ENCODE results near the gene ANGPT4.

ANGPT4 gene

DNA sequence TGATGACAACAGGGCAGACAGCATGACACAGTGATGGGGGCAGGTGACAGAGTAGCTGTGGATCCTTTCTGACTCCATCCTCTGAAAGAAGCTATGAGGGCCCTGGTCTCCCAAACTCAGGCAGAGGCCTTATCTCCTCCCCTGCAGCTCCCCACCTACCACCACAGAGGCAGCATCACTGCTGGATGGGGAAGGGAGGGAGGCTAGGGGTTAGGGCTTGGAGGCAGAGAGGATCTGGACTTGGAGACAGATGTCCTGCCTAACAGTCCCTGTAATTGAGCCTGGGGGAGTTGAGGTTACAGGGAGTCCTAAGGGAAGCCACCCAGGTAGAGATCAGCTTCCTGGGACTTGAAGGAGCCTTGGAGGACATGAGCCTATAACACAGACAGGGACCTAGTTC lies 44.7 kb downstream of the ANGPT4 start:
- TF ChIP-seq, protein P1, sequence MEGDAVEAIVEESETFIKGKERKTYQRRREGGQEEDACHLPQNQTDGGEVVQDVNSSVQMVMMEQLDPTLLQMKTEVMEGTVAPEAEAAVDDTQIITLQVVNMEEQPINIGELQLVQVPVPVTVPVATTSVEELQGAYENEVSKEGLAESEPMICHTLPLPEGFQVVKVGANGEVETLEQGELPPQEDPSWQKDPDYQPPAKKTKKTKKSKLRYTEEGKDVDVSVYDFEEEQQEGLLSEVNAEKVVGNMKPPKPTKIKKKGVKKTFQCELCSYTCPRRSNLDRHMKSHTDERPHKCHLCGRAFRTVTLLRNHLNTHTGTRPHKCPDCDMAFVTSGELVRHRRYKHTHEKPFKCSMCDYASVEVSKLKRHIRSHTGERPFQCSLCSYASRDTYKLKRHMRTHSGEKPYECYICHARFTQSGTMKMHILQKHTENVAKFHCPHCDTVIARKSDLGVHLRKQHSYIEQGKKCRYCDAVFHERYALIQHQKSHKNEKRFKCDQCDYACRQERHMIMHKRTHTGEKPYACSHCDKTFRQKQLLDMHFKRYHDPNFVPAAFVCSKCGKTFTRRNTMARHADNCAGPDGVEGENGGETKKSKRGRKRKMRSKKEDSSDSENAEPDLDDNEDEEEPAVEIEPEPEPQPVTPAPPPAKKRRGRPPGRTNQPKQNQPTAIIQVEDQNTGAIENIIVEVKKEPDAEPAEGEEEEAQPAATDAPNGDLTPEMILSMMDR (IDR thresholded peaks at IDR 0.05; ENCODE audit: low read depth, low read length, missing control alignments): no peak
- no peak for DNase-seq (ENCODE audit: low read depth)
- no peak overlapping the region for H3K4me3 ChIP-seq (ENCODE audit: low read depth, low read length)

DNA sequence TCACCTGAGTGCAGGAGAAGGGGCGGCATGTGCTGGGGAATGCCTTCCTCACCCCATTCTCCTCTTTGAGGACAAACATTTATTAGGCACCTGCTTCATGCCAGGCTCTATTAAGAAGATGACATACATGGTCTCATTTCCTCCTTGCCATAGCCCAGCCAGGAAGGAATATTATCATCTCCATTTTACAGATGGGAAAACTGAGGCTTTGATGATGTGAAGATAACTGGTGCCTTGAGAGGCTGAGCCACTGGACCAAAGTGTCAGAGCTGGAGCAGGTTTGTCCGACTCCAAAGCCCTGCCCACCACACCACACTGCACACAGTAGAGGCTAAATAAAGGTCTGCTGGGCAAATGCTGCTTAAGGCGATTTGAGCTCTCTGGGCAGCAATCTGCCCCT lies 45.4 kb downstream of the ANGPT4 start:
- no peak for DNase-seq (ENCODE audit: low read depth)
- no peak overlapping the region for H3K4me3 ChIP-seq (ENCODE audit: low read depth, low read length)
- TF ChIP-seq, protein P1 (IDR thresholded peaks at IDR 0.05; ENCODE audit: low read depth, low read length, missing control alignments): no peak

DNA sequence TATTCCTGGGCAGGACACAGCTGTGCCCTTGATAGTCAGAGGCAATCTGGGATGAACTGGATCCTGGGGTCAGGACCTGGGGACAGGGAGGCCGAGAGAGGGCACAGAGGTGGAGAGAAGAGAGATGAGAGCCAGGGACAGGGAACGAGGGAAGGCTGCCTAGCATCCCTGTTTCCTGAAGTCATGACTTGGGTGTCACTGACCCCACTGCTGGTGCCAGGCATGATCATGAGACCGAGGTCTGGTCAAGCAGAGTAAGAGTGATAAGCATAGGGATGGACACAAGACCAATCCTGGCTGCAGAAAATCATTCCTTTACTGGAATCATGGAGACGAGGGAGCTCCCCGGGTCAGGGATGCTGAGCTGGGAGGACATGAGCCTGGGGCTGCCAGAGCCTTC lies 46.5 kb downstream of the ANGPT4 start:
- no peak for DNase-seq (ENCODE audit: low read depth)
- TF ChIP-seq, protein P1 (IDR thresholded peaks at IDR 0.05; ENCODE audit: low read depth, low read length, missing control alignments): no peak
- H3K4me3 ChIP-seq (ENCODE audit: low read depth, low read length): no peak overlapping the region

DNA sequence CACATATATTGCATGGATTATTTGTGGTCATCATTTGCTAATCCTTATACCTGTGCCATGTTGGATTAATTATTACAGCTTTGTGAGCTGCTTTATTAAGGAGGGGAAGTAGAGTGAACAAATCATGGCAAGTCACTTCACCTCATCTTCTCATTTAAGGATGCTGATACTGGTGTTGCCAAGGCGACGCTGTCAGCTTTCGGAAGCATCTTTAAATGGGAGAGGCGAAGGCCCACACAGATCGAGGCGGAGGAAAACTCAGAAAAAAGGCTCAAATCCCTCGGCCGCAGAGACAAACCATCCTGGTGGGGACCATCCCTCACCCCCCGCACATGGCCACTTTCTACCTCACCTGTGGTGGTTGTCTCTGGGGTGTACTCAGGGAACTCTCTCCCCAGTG lies 47.9 kb downstream of the ANGPT4 start:
- TF ChIP-seq, protein P1 (IDR thresholded peaks at IDR 0.05; ENCODE audit: low read depth, low read length, missing control alignments): no peak
- DNase-seq (ENCODE audit: low read depth): no peak
- H3K4me3 ChIP-seq (ENCODE audit: low read depth, low read length): no peak overlapping the region

DNA sequence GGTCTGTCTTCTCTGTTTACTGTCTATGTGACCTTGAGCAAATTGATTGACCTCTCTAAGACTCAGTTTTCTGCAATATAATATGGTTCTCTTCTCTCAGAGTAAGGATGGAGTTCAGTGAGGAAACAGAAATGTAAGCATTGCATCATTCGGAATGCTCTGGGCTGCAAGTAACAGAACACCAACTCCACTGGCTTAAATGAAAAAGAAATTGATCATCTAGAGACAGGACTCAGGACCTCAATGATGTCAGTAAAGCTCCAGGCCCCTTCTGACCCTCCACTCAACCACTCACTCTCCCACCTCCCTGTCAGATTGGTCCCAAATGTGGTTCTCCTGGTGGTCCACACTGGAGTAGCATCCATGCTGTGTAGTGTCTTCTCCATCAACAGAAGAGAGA lies 50.7 kb downstream of the ANGPT4 start:
- H3K4me3 ChIP-seq (ENCODE audit: low read depth, low read length): no peak overlapping the region
- no peak for DNase-seq (ENCODE audit: low read depth)
- TF ChIP-seq, protein P1 (IDR thresholded peaks at IDR 0.05; ENCODE audit: low read depth, low read length, missing control alignments): no peak

DNA sequence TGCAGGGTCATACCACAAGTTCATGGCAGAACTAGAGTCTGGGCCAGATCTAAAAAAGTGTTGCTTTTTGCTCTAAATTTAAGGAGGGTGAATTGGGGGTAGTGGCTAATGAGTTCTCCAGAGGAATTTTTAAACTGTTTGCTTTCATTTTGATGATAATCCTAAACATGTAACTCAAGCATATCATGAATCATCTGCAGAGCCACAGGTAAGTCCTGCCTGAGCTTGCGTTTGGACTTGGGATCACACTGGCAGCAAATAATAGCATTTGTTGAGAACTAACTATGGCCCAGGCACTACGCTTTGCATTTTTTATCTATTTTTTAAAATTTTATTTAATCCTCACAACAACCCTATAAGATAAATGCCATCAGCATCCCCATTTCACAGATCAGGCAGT lies 55.2 kb downstream of the ANGPT4 start:
- TF ChIP-seq, protein P1 (IDR thresholded peaks at IDR 0.05; ENCODE audit: low read depth, low read length, missing control alignments): no peak
- DNase-seq (ENCODE audit: low read depth): no peak
- H3K4me3 ChIP-seq (ENCODE audit: low read depth, low read length): no peak overlapping the region

DNA sequence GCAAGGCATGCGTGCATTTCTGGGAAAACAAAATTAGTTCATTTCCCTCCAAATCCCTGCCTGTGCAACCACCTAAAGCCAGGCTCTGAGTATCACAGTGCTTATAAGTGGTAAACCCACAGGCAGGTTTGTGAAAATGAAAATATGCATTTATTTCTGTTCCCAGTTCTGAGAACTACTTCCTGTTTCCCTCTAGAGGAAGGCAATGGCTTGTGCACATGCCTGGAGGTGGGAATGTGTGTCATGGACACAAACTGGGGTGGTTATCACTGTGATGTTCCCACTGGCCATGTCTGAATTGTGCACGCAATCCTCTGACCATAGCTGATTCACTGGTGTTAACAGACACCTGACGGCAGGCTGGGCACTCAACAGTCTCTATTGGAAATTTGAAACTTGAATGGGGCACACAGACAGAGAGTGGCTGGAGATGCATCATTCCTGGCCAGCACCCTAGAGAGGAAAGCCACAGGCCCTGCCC lies 56.3 kb downstream of the ANGPT4 start:
- DNase-seq (ENCODE audit: low read depth): no peak
- H3K4me3 ChIP-seq (ENCODE audit: low read depth, low read length): no peak overlapping the region
- TF ChIP-seq, protein P1 (IDR thresholded peaks at IDR 0.05; ENCODE audit: low read depth, low read length, missing control alignments): no peak
